OCI-LY3 (cell line): ENCODE results near the gene WBP2.
A peak's percentile ranks its signal among the peaks of the same experiment; 100 is the strongest.

Source experiments
- H2AFZ ChIP-seq: fragments of 200-600, 300-600 bp; shearing (Covaris generic); 2 replicates; pipeline ENCODE4 v1.6.0; 2014; ENCODE audit warnings: antibody characterized with exemption, low read depth, low read length
- H3K27ac ChIP-seq: fragments of 200-600, 300-600 bp; sonication (generic); 2 replicates; pipeline ENCODE4 v1.5.1; 2014; ENCODE audit warnings: mild to moderate bottlenecking, low read length, moderate library complexity, mixed read lengths
- H3K27me3 ChIP-seq: fragments of 200-600, 300-600 bp; sonication (generic); 2 replicates; pipeline ENCODE4 v1.6.1; 2014; ENCODE audit warnings: low read depth, low read length, mixed read lengths
- H3K36me3 ChIP-seq: fragments of 200-600, 300-600 bp; sonication (generic); replicated peaks from 2 replicates; pipeline ENCODE3; 2014; ENCODE audit warnings: low read depth, low read length, mixed read lengths
- H3K4me1 ChIP-seq: fragments of 300-600, 200-600 bp; sonication (generic); 2 replicates; pipeline ENCODE4 v1.6.1; 2014; ENCODE audit warnings: low read length, mixed read lengths
- H3K4me2 ChIP-seq: fragments of 200-600, 300-600 bp; sonication (generic); 2 replicates; pipeline ENCODE4 v1.6.1; 2014; ENCODE audit warnings: low read length, mixed read lengths
- H3K4me3 ChIP-seq: fragments of 300-600, 200-600 bp; sonication (generic); 2 replicates; pipeline ENCODE4 v1.5.1; 2014; ENCODE audit warnings: antibody characterized with exemption, mild to moderate bottlenecking, low read length, moderate library complexity
- H3K79me2 ChIP-seq: fragments of 300-600, 200-600 bp; shearing (Covaris generic); 2 replicates; pipeline ENCODE4 v1.6.1; 2014; ENCODE audit warnings: mild to moderate bottlenecking, low read length, mixed read lengths
- H3K9ac ChIP-seq: fragments of 300-600, 200-600 bp; shearing (Covaris generic); 2 replicates; pipeline ENCODE4 v1.6.0; 2014; ENCODE audit warnings: mild to moderate bottlenecking, low read length, moderate library complexity
- H3K9me3 ChIP-seq: fragments of 200-600, 300-600 bp; shearing (Covaris generic); 2 replicates; pipeline ENCODE4 v1.6.1; 2014; ENCODE audit warnings: low read length, mixed read lengths; ENCODE audit not compliant: insufficient read depth
- H4K20me1 ChIP-seq: fragments of 200-600, 300-600 bp; sonication (generic); 2 replicates; pipeline ENCODE4 v1.6.1; 2016; ENCODE audit warnings: low read length, mixed read lengths; ENCODE audit not compliant: insufficient read depth
- CTCF ChIP-seq: fragments of 200-600, 300-600 bp; sonication (generic); IDR thresholded peaks from 2 replicates; pipeline ENCODE4 v1.5.1; 2014; ENCODE audit warnings: antibody characterized with exemption, low read length, low read depth
- EZH2phosphoT487 ChIP-seq: fragments of 200-600 bp; shearing (Covaris generic); IDR thresholded peaks from 2 replicates; pipeline ENCODE4 v1.6.1; 2018; ENCODE audit warnings: antibody characterized with exemption, mixed run types, low read depth

The WBP2 gene

DNA sequence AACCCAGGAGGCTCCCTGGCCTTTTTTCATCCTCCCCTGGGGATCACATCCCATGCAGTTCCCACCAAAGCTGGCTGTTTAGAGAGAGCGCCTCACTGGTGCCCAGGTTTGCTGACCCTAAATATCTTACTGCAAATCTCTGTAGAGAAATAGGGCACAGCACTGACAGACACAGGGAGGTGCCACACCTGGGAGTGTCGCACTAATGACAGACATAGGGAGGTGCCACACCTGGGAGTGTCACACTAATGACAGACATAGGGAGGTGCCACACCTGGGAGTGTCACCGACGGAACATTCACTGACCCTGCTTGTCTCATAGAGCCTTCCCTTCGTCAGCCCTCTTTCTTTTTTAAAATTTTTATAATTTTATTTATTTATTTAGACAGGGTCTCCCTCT lies 44.9 kb downstream of the WBP2 start:
- Histone ChIP-seq H2AFZ (no peak overlapping the region), H4K20me1 (peaks cover 3% of the 10 kb centered on the region; the same call in 1 of the 2 replicates), H3K27ac (no peak overlapping the region), H3K4me2 (no peak overlapping the region), H3K9me3 (no peaks in the 10 kb centered on the region), H3K4me3 (no peak overlapping the region), H3K79me2 (no peaks in the 10 kb centered on the region; the same call in 1 of the 2 replicates), H3K36me3 (peaks cover 14% of the 10 kb centered on the region), H3K4me1 (no peaks in the 10 kb centered on the region), H3K27me3 (no peaks in the 10 kb centered on the region), H3K9ac (no peak overlapping the region)
- TF ChIP-seq CTCF (no peak), EZH2phosphoT487 (no peak)

- H3K4me2 ChIP-seq: no peak overlapping the region
- no peaks in the 10 kb centered on the region for H3K4me1 ChIP-seq
- H3K27me3 ChIP-seq: no peaks in the 10 kb centered on the region
- H3K36me3 ChIP-seq: peaks cover 11% of the 10 kb centered on the region
- H3K9me3 ChIP-seq: no peaks in the 10 kb centered on the region
- TF ChIP-seq CTCF: no peak
- no peak for TF ChIP-seq EZH2phosphoT487
- no peak overlapping the region for H3K9ac ChIP-seq
- no peaks in the 10 kb centered on the region; the same call in 1 of the 2 replicates for H3K79me2 ChIP-seq
- no peak overlapping the region for H2AFZ ChIP-seq
- H3K27ac ChIP-seq: no peak overlapping the region; the same call in 1 of the 2 replicates
- H4K20me1 ChIP-seq: peaks cover 3% of the 10 kb centered on the region; the same call in 1 of the 2 replicates
- no peak overlapping the region for H3K4me3 ChIP-seq
Observed at GRCh38 chr17:75809631-75810111, 45.5 kb downstream of the WBP2 start.

- Histone ChIP-seq H4K20me1 (peaks cover 3% of the 10 kb centered on the region; the same call in 1 of the 2 replicates), H3K9me3 (no peaks in the 10 kb centered on the region), H3K27me3 (no peaks in the 10 kb centered on the region), H3K4me2 (no peak overlapping the region), H3K9ac (0 out of 2 replicates have a peak overlapping the region, but pooled peaks have one; percentile 6), H2AFZ (no peak overlapping the region), H3K36me3 (peaks cover 11% of the 10 kb centered on the region), H3K4me1 (peaks cover under 1% of the 10 kb centered on the region; the same call in 1 of the 2 replicates), H3K4me3 (no peak overlapping the region), H3K27ac (no peak overlapping the region; the same call in 1 of the 2 replicates), H3K79me2 (no peaks in the 10 kb centered on the region; the same call in 1 of the 2 replicates)
- no peak for TF ChIP-seq EZH2phosphoT487
- TF ChIP-seq CTCF: no peak
Observed at GRCh38 chr17:75808905-75809621, 46.1 kb downstream of the WBP2 start.

DNA sequence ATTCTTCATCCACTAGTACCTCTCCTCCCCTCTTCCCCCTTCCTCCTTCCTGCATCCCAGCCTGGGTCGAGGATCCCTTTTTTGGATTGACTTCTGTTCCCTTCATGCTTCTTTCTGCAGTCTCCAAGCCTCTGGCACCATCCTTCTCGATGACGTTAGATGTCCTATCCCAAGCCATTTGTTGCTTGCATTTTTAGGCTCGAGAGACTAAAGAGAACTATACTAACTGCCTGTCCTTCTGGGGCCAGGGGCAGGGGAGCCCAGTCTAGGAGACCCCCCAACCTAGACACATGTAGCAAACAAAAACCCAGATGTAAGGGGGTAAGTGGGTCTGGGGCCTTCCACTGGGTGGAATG lies 46.6 kb downstream of the WBP2 start:
- no peaks in the 10 kb centered on the region for H3K27me3 ChIP-seq
- H2AFZ ChIP-seq: no peak overlapping the region
- TF ChIP-seq EZH2phosphoT487: no peak
- no peak for TF ChIP-seq CTCF
- H3K4me3 ChIP-seq: no peak overlapping the region
- H3K4me1 ChIP-seq: peaks cover 4% of the 10 kb centered on the region; the same call in 1 of the 2 replicates
- H3K4me2 ChIP-seq: no peak overlapping the region
- peaks cover 15% of the 10 kb centered on the region for H3K36me3 ChIP-seq
- 0 out of 2 replicates have a peak overlapping the region, but pooled peaks have one; percentile 6 for H3K9ac ChIP-seq
- no peaks in the 10 kb centered on the region for H3K9me3 ChIP-seq
- no peak overlapping the region for H3K27ac ChIP-seq
- peaks cover 3% of the 10 kb centered on the region; the same call in 1 of the 2 replicates for H4K20me1 ChIP-seq
- peaks cover 2% of the 10 kb centered on the region; the same call in 1 of the 2 replicates for H3K79me2 ChIP-seq
